DND-41 (cell line): ENCODE results near the gene KRTAP12-2.

Experiments used
- EZH2 ChIP-seq: IDR thresholded peaks from 3 replicates; pipeline ENCODE4 v1.6.1; 2012; ENCODE audit warnings: borderline replicate concordance, low read depth, mild to moderate bottlenecking, moderate library complexity, low read length, inconsistent platforms; ENCODE audit not compliant: severe bottlenecking
- TF ChIP-seq, protein P1 (sequence below): IDR thresholded peaks from 2 replicates; pipeline ENCODE4 v1.5.1; 2012; ENCODE audit warnings: borderline replicate concordance, low read length, moderate library complexity, mild to moderate bottlenecking; ENCODE audit not compliant: poor library complexity, severe bottlenecking; ENCODE audit errors: extremely low read depth

DNA sequence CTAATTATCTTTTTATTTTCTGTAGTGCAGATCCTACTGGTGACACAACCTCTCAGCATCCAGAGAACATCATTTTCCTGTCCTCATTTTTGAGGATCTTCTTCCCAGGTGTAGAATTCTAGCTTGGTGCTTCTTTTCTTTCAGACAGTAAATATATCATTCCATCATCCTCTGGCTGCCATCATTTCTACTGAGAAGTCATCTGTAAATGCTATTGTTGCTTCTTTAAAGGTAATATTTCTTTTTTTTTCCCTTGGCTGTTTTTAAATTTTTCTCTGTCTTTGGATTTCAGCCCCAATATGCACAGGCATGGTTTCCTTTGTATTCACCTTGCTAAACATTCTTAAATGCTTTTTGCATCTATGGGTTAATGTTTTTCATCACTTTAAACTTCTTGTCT lies 43.2 kb downstream of the KRTAP12-2 start:
- TF ChIP-seq, protein P1, sequence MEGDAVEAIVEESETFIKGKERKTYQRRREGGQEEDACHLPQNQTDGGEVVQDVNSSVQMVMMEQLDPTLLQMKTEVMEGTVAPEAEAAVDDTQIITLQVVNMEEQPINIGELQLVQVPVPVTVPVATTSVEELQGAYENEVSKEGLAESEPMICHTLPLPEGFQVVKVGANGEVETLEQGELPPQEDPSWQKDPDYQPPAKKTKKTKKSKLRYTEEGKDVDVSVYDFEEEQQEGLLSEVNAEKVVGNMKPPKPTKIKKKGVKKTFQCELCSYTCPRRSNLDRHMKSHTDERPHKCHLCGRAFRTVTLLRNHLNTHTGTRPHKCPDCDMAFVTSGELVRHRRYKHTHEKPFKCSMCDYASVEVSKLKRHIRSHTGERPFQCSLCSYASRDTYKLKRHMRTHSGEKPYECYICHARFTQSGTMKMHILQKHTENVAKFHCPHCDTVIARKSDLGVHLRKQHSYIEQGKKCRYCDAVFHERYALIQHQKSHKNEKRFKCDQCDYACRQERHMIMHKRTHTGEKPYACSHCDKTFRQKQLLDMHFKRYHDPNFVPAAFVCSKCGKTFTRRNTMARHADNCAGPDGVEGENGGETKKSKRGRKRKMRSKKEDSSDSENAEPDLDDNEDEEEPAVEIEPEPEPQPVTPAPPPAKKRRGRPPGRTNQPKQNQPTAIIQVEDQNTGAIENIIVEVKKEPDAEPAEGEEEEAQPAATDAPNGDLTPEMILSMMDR, result no peak
- TF ChIP-seq EZH2, result no peak
